Immature natural killer cell (primary cell): ENCODE data around the gene RAB11FIP4. TPM values are rescaled to one million over a fixed set of nuclear protein-coding genes. Genes with fewer than 3 reads are reported as not detected.
A peak's percentile ranks its signal among the peaks of the same experiment; 100 is the strongest.

ENCODE experiments used
- DNase-seq, 3 donors: peaks; one replicate each; pipeline ENCODE4 v3.0.0; 2022; ENCODE audit warnings: mixed read lengths in 1 of 3
- H3K27ac Mint-ChIP-seq, 6 donors: one replicate each; pipeline ENCODE4 v1.8.0; 2020; ENCODE audit warnings: mixed read lengths in 6 of 6, mild to moderate bottlenecking in 5 of 6, inconsistent platforms in 4 of 6, moderate library complexity in 3 of 6
- H3K27me3 Mint-ChIP-seq, 3 donors: one replicate each; pipeline ENCODE4 v1.8.0; 2020 to 2021; ENCODE audit warnings: low read depth in 3 of 3, mild to moderate bottlenecking in 3 of 3, mixed read lengths in 3 of 3, moderate library complexity in 3 of 3, inconsistent platforms in 1 of 3
- H3K36me3 Mint-ChIP-seq, 3 donors: one replicate each; pipeline ENCODE4 v1.8.0; 2020; ENCODE audit warnings: mixed read lengths in 3 of 3, inconsistent platforms in 2 of 3, mild to moderate bottlenecking in 2 of 3
- H3K4me1 Mint-ChIP-seq, 2 donors: one replicate each; pipeline ENCODE4 v1.8.0; 2020; ENCODE audit warnings: inconsistent platforms in 2 of 2, mild to moderate bottlenecking in 2 of 2, mixed read lengths in 2 of 2, moderate library complexity in 1 of 2
- H3K4me3 Mint-ChIP-seq, 5 donors: one replicate each; pipeline ENCODE4 v1.8.0; 2020; ENCODE audit warnings: mild to moderate bottlenecking in 5 of 5, mixed read lengths in 5 of 5, inconsistent platforms in 3 of 5, moderate library complexity in 3 of 5
- H3K9me3 Mint-ChIP-seq, 6 donors: one replicate each; pipeline ENCODE4 v1.8.0; 2020; ENCODE audit warnings: mild to moderate bottlenecking in 6 of 6, mixed read lengths in 6 of 6, inconsistent platforms in 4 of 6, moderate library complexity in 3 of 6
- polyA plus RNA-seq, 3 donors: library from polyadenylated mRNA; unstranded; fragments of 300-500 nt; fragmentation: Illumina TruSeq; gene quantifications; one replicate each; pipeline ENCODE4 v1.2.3, GENCODE V29; 2021

RAB11FIP4 gene
- polyA plus RNA-seq, 3 donors from 2014 or later = 14.2 to 41.8 (median 22.1) TPM

GRCh38 chr17:31582151-31582907 is 190.9 kb downstream of the RAB11FIP4 start:
- Mint-ChIP-seq H3K4me3 (peak overlapping the region in 4 of 5 donors; percentile 8 to 57 (median 26)), H3K27me3 (peaks cover 1 to 2% (median 2%) of the 10 kb centered on the region in 3 donors), H3K9me3 (no peaks in the 10 kb centered on the region), H3K4me1 (peaks cover 11 to 12% of the 10 kb centered on the region in 2 donors), H3K36me3 (no peaks in the 10 kb centered on the region), H3K27ac (peak overlapping the region in 4 of 6 donors; percentile 29 to 83 (median 50))
- peak; percentile 26 to 37 (median 30) for DNase-seq

GRCh38 chr17:31583772-31584356 is 192.4 kb downstream of the RAB11FIP4 start:
- no peak overlapping the region for H3K4me3 Mint-ChIP-seq

GRCh38 chr17:31584438-31585279 is 193.2 kb downstream of the RAB11FIP4 start:
- peaks cover 11 to 12% of the 10 kb centered on the region in 2 donors for H3K4me1 Mint-ChIP-seq
- peaks cover 0 to 2% (median 2%) of the 10 kb centered on the region in 3 donors for H3K27me3 Mint-ChIP-seq
- no peak for DNase-seq
- H3K9me3 Mint-ChIP-seq = no peaks in the 10 kb centered on the region
- no peak overlapping the region for H3K4me3 Mint-ChIP-seq
- H3K36me3 Mint-ChIP-seq = no peaks in the 10 kb centered on the region
- H3K27ac Mint-ChIP-seq = no peak overlapping the region

More at GRCh38 chr17:31583772-31584356, 192.4 kb downstream of the RAB11FIP4 start:
- Mint-ChIP-seq H3K4me1 (peaks cover 11 to 12% of the 10 kb centered on the region in 2 donors), H3K36me3 (no peaks in the 10 kb centered on the region), H3K27ac (no peak overlapping the region), H3K27me3 (peaks cover 1 to 2% (median 2%) of the 10 kb centered on the region in 3 donors), H3K9me3 (no peaks in the 10 kb centered on the region)
- DNase-seq = no peak

GRCh38 chr17:31585280-31585630 is 193.8 kb downstream of the RAB11FIP4 start:
- H3K27me3 Mint-ChIP-seq = peaks cover 0 to 2% (median 2%) of the 10 kb centered on the region in 3 donors
- H3K27ac Mint-ChIP-seq = no peak overlapping the region
- no peak for DNase-seq
- H3K9me3 Mint-ChIP-seq = no peaks in the 10 kb centered on the region
- no peaks in the 10 kb centered on the region for H3K36me3 Mint-ChIP-seq
- H3K4me1 Mint-ChIP-seq = peaks cover 11 to 12% of the 10 kb centered on the region in 2 donors
- H3K4me3 Mint-ChIP-seq = no peak overlapping the region

- Mint-ChIP-seq H3K4me3 (no peak overlapping the region), H3K4me1 (peaks cover 7 to 8% of the 10 kb centered on the region in 2 donors), H3K27me3 (no peaks in the 10 kb centered on the region), H3K9me3 (no peaks in the 10 kb centered on the region), H3K36me3 (no peaks in the 10 kb centered on the region), H3K27ac (no peak overlapping the region)
- DNase-seq = no peak
Measured at GRCh38 chr17:31586946-31587345, 195.5 kb downstream of the RAB11FIP4 start.

GRCh38 chr17:31587462-31587861 is 196.0 kb downstream of the RAB11FIP4 start:
- H3K27ac Mint-ChIP-seq = no peak overlapping the region
- no peak for DNase-seq

More at GRCh38 chr17:31587462-31587861, 196.0 kb downstream of the RAB11FIP4 start:
- H3K27me3 Mint-ChIP-seq = no peaks in the 10 kb centered on the region
- no peaks in the 10 kb centered on the region for H3K9me3 Mint-ChIP-seq
- H3K36me3 Mint-ChIP-seq = no peaks in the 10 kb centered on the region
- H3K4me3 Mint-ChIP-seq = no peak overlapping the region
- peaks cover 2 to 3% of the 10 kb centered on the region in 2 donors for H3K4me1 Mint-ChIP-seq

Other genes starting within 250 kb of the RAB11FIP4 start
- under 1 TPM in 2 of 3 donors, not detected in 1; 0.28 to 0.40 TPM for gene OMG, start 94.4 kb upstream of the RAB11FIP4 start, polyA plus RNA-seq
- gene EVI2B, start 77.6 kb upstream of the RAB11FIP4 start, polyA plus RNA-seq = 10 to 100 TPM; 43.4 to 78.4 (median 66.4) TPM
- gene EVI2A, start 70.1 kb upstream of the RAB11FIP4 start, polyA plus RNA-seq = 10 to 100 TPM; 38.2 to 57.0 (median 45.0) TPM